H1 (cell line): ENCODE results near the gene FAM120C. TPM values are rescaled to one million over a fixed set of nuclear protein-coding genes. Genes with fewer than 3 reads are reported as not detected.

Experiments used
- BACH1 ChIP-seq: IDR thresholded peaks from 2 replicates; pipeline ENCODE4 v1.6.1; 2012; ENCODE audit warnings: low read length, improper control_type of control experiment
- GABPA ChIP-seq: IDR thresholded peaks from 2 replicates; pipeline ENCODE4 v1.6.1; 2011; ENCODE audit warnings: mild to moderate bottlenecking, low read length, moderate library complexity, borderline replicate concordance; ENCODE audit not compliant: insufficient read depth
- RBBP5 ChIP-seq: IDR thresholded peaks from 2 replicates; pipeline ENCODE4 v1.7.1; 2012; ENCODE audit warnings: low read depth, mild to moderate bottlenecking, inconsistent platforms, low read length, moderate library complexity, borderline replicate concordance
- SP1 ChIP-seq: IDR thresholded peaks from 2 replicates; pipeline ENCODE4 v1.6.1; 2011; ENCODE audit warnings: low read depth, low read length
- ZNF274 ChIP-seq: IDR thresholded peaks from 2 replicates; pipeline ENCODE4 v1.7.0; 2012; ENCODE audit warnings: low read length, borderline replicate concordance; ENCODE audit errors: extremely low read depth
- polyA plus RNA-seq, 7 experiments: library from polyadenylated mRNA; depleted of rRNA in 3 of 7; stranded (reverse) in 5 of 7; unstranded in 2 of 7; fragments of >200 nt in 5 of 7; fragments of 200-250 nt in 2 of 7; gene quantifications; 1 replicate in 5 of 7; 2 replicates in 1 of 7; 4 replicates in 1 of 7; pipeline versions ENCODE4 v1.2.1 to v1.2.3, GENCODE V29; 2011 to 2013; ENCODE audit warnings: missing spikeins in 2 of 7, mixed read lengths in 2 of 7
- total RNA-seq: library from RNA; stranded (reverse); fragmentation: NEBNext Ultra II Directional; extraction: Animal tissue kit (Norgen Biotek cat#: 25700); gene quantifications from 2 replicates; pipeline ENCODE4 v1.2.1, GENCODE V29; 2021
- TF ChIP-seq, protein P1 (sequence below): fragments of 300-600 bp; sonication (generic); IDR thresholded peaks from 2 replicates; pipeline ENCODE4 v1.7.1; 2012; ENCODE audit warnings: low read length, moderate library complexity, mild to moderate bottlenecking, inconsistent platforms; ENCODE audit not compliant: insufficient replicate concordance

The FAM120C gene
- total and polyA plus RNA-seq, 2 of the 8 experiments (the other 6 are each of a cell fraction or from before 2014, with no cell fraction given) = 4.4 to 8.1 TPM

DNA sequence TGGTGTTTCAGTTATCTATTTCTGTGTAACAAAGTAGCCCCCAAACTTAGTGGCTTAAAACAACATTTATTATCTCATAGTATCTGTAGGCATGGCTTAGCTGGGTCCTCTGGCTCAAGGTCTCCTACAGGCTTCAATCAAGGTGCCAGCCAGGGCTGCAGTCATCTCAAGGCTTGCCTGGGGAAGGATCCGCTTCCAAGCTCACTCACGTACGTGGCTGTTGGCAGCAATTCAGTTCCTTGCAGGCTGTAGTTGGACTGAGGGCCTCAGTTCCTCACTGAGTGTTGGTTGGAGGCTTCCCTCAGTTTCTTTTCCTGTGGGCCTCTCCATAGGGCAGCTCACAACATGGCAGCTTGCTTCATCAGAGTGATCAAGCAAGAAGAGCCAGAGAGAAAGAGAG lies 9.3 kb downstream of the FAM120C start (continued):
- TF ChIP-seq, protein P1, sequence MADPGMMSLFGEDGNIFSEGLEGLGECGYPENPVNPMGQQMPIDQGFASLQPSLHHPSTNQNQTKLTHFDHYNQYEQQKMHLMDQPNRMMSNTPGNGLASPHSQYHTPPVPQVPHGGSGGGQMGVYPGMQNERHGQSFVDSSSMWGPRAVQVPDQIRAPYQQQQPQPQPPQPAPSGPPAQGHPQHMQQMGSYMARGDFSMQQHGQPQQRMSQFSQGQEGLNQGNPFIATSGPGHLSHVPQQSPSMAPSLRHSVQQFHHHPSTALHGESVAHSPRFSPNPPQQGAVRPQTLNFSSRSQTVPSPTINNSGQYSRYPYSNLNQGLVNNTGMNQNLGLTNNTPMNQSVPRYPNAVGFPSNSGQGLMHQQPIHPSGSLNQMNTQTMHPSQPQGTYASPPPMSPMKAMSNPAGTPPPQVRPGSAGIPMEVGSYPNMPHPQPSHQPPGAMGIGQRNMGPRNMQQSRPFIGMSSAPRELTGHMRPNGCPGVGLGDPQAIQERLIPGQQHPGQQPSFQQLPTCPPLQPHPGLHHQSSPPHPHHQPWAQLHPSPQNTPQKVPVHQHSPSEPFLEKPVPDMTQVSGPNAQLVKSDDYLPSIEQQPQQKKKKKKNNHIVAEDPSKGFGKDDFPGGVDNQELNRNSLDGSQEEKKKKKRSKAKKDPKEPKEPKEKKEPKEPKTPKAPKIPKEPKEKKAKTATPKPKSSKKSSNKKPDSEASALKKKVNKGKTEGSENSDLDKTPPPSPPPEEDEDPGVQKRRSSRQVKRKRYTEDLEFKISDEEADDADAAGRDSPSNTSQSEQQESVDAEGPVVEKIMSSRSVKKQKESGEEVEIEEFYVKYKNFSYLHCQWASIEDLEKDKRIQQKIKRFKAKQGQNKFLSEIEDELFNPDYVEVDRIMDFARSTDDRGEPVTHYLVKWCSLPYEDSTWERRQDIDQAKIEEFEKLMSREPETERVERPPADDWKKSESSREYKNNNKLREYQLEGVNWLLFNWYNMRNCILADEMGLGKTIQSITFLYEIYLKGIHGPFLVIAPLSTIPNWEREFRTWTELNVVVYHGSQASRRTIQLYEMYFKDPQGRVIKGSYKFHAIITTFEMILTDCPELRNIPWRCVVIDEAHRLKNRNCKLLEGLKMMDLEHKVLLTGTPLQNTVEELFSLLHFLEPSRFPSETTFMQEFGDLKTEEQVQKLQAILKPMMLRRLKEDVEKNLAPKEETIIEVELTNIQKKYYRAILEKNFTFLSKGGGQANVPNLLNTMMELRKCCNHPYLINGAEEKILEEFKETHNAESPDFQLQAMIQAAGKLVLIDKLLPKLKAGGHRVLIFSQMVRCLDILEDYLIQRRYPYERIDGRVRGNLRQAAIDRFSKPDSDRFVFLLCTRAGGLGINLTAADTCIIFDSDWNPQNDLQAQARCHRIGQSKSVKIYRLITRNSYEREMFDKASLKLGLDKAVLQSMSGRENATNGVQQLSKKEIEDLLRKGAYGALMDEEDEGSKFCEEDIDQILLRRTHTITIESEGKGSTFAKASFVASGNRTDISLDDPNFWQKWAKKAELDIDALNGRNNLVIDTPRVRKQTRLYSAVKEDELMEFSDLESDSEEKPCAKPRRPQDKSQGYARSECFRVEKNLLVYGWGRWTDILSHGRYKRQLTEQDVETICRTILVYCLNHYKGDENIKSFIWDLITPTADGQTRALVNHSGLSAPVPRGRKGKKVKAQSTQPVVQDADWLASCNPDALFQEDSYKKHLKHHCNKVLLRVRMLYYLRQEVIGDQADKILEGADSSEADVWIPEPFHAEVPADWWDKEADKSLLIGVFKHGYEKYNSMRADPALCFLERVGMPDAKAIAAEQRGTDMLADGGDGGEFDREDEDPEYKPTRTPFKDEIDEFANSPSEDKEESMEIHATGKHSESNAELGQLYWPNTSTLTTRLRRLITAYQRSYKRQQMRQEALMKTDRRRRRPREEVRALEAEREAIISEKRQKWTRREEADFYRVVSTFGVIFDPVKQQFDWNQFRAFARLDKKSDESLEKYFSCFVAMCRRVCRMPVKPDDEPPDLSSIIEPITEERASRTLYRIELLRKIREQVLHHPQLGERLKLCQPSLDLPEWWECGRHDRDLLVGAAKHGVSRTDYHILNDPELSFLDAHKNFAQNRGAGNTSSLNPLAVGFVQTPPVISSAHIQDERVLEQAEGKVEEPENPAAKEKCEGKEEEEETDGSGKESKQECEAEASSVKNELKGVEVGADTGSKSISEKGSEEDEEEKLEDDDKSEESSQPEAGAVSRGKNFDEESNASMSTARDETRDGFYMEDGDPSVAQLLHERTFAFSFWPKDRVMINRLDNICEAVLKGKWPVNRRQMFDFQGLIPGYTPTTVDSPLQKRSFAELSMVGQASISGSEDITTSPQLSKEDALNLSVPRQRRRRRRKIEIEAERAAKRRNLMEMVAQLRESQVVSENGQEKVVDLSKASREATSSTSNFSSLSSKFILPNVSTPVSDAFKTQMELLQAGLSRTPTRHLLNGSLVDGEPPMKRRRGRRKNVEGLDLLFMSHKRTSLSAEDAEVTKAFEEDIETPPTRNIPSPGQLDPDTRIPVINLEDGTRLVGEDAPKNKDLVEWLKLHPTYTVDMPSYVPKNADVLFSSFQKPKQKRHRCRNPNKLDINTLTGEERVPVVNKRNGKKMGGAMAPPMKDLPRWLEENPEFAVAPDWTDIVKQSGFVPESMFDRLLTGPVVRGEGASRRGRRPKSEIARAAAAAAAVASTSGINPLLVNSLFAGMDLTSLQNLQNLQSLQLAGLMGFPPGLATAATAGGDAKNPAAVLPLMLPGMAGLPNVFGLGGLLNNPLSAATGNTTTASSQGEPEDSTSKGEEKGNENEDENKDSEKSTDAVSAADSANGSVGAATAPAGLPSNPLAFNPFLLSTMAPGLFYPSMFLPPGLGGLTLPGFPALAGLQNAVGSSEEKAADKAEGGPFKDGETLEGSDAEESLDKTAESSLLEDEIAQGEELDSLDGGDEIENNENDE = no peak
- TF ChIP-seq RBBP5 (no peak), GABPA (no peak), ZNF274 (no peak), BACH1 (no peak), SP1 (no peak)
